GM11168 (cell line): ENCODE measurements around the gene MNAT1.
"Not testable (repeated sequence)": the region's sequence is repeated elsewhere in the genome, so short reads cannot be mapped to it uniquely, and the experiment has no call there.

ENCODE experiments used
- in situ Hi-C: fragments of 300-500 bp; cut with MboI; formaldehyde crosslinking; loops from one replicate; pipeline ENCODE4 v1.12.0; 2022; ENCODE audit warnings: low sequenced_read_pairs; ENCODE audit not compliant: unreplicated experiment

Gene MNAT1

DNA sequence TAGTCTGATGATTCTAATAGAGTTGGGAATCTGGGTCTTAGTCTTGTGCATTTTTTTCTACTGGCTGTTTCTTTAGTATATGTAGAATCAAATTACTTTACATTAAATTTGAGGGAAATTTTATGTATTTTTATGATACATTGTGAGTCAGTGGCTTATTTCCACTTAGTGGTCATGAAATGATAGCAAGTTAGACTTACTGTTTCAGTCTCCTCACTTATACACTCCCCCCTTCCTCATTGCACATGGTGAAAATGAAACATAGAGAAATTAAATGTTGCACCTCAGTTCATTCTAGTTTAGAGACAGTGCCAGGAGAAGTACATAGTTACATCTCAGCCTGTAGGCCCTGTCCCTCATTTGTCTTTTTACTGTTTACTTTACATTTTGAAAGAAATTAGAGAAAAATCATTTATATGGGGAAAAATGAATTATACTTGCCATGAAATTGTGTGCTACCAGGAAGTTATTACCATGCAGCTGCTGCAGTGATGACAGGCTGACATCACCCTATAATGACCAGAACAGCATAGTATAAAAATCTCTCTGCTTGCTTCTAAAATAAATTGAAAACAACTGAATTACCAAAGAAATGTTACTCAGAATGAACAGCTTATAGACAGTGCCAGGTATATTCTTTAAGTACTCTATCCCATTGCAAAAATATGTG is 133.1 kb downstream of the MNAT1 start:
- in situ Hi-C loops, result no loop called here

DNA sequence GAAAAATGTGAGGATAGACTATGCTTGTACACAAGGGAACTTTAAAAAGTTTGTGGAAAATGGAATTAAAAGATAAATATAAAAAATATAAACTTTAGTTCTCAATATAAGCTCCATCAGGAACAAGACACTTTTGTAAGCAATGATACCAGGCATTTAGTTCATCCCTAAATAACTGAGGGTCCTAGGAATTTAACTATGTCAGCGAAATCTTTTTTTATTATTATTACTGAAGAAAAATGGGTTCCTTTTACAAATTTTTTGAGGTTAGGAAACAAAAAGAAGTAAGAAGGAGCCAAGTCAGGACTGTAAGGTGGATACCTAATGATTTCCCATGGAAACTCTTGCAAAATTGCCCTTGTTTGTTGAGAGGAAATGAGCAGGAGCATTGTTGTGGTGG is 143.6 kb downstream of the MNAT1 start:
- in situ Hi-C loops, result no loop called here

GRCh38 chr14:60878536-60878935 is 144.0 kb downstream of the MNAT1 start:
- in situ Hi-C loops, result no loop called here

- in situ Hi-C loops, result no loop called here
These were observed 147.7 kb downstream of the MNAT1 start for GRCh38 chr14:60882219-60882618.

DNA sequence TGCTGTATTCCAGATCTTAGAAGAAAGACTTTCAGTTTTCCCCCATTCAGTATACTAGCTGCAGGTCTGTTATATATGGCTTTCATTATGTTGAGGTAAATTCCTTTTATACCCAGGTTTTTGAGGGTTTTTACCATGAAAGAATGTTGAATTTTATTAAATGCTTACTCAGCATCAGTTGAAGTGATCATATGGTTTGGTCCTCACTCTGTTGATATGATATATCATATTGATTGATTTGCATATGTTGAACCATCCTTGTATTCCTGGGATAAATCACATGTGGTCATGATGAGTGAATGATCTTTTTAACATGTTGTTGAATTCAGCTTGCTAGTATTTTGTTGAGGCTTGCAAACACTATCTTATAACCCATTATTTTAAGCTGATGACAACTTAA is 149.6 kb downstream of the MNAT1 start:
- in situ Hi-C loops, result no loop called here

- in situ Hi-C loops, result not testable (repeated sequence)
These were observed 156.1 kb downstream of the MNAT1 start for GRCh38 chr14:60890636-60891035.

DNA sequence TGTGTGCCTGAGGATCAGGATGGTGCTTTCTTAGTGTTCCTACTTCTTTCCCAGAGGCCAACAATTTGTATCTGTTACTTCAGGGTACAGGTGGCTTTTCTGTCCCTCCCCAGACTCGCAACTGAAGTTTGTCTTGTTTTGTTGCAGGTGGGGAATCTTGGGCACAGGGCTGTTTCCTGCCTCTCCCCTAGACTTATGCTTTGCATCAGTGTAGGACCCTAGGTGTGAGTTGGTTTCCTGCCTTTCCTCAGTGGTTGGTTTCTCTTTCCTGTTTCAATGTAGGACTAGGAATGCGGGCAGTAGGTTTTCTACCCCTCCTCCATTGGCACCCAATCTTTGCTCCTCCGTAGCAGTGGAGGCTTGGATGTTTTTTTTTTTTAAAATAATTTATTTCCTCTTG is 159.3 kb downstream of the MNAT1 start:
- in situ Hi-C loops, result no loop called here

DNA sequence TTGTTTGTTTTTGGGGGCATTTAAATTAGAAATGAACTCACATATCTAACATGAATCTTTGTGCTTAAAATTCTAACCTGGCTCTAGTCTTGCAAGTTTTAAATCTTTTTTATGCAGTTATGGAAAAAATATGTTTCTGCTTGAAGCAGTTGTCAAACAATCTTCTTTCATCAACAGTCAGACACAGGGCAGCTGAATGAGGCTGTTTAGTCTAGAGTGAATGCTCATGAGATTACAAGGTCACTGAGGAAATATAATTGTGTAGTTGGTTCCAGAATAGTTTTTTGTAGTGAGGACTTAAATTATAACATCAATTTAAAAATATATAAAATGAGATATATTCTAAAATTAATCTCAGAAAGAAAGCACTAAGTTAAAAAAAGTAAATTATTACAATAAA is 169.8 kb downstream of the MNAT1 start:
- in situ Hi-C loops, result no loop called here

DNA sequence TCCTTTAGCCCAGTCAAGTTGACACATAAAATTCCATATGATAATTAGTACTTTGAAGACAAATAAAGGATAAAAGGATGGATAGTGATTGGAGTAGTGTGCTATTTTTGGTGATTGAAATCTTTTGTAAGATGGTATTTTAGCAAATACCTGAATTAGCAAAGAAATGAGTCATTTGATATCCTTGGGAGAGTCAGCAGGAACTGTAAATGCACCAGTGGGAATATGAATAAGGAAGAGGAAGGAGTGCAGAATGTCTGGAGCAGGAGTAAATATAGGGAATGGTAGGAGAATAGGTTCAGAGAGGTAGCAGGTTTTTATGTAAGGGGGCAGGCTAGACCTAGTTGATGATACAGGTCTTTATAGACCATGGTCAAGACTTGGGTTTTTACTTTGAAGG is 171.4 kb downstream of the MNAT1 start:
- in situ Hi-C loops, result no loop called here

DNA sequence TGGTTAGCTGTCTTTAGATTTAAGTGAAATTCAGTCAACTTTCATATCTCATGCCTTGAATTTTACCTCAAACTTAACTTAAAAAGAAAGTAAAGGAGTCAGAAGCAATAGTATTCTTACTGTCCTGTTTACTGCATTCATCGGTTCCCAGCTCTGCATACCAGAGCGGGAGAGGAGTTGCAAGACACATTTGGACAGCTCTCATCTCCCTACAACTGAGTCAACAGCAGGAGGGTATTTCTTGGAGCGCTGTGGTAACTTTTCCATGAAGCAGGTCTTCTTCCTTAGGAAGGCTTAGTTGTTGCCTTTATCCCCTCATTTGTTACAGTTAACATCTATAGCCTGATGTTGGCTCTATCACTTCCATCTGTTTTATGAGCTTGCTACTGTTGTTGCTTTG is 181.2 kb downstream of the MNAT1 start:
- in situ Hi-C loops, result no loop called here

GRCh38 chr14:60922050-60922449 is 187.5 kb downstream of the MNAT1 start:
- in situ Hi-C loops, result no loop called here

GRCh38 chr14:60925286-60925685 is 190.7 kb downstream of the MNAT1 start:
- in situ Hi-C loops, result no loop called here

DNA sequence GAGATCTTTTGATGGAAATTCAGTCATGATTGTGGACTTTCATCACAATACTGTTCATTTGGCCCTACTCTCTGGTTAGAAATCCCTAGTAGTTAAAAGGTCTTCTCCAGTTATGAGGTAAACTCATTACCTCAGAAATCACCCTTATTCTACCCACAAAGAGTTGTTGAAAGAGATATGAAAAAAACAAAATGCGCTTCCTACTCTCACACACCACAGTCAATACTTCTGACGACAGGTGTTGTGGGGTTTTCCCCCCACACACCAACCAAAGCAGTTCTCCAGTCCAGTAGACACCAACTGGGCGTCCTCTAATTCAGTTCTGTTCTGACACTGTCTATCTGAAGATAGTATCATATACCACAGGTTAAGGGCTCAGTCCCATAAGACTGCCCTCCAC is 191.4 kb downstream of the MNAT1 start:
- in situ Hi-C loops, result no loop called here

DNA sequence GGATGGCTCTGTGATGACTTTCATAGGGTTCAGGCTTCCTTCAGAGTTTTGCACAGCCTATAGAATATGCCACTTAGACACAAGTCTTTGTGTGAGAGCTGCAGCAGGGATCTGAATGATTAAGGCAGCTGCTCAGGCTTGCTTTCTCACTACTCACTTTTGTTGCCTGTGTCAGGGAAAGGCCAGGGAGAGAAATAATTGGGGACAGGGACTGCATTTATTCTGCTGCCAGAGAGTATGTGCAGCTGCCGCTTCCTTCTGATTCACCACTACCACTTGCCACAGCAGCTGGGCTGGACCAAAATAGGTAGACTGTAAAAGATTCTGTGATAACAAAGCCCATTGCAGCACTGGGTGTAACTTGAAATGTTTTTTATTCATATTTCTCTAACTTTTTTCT is 196.7 kb downstream of the MNAT1 start:
- in situ Hi-C loops, result no loop called here

- in situ Hi-C loops, result no loop called here
These were observed 199.5 kb downstream of the MNAT1 start for GRCh38 chr14:60933920-60934655.

DNA sequence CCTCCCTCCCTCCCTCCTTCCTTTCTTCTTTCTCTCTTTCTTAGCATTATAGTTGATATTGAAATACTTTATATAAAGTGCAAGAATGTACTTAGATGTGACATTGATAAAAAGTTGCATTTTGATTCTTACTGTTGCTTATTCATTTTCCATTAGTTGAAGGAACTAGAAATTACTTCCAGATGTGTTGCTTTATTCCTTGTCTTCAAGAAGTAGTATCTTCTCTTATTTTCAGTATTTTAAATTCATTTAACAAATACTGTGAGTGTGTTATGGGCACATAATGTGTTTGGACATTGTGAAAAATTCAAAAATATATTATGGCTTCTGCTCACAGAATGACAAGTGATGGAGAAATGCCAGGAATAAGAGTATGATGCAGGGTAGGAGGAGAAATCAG is 200.8 kb downstream of the MNAT1 start:
- in situ Hi-C loops, result no loop called here

- in situ Hi-C loops, result no loop called here
These were observed 209.1 kb downstream of the MNAT1 start for GRCh38 chr14:60943637-60944032.

GRCh38 chr14:60944204-60944603 is 209.6 kb downstream of the MNAT1 start:
- in situ Hi-C loops, result no loop called here

DNA sequence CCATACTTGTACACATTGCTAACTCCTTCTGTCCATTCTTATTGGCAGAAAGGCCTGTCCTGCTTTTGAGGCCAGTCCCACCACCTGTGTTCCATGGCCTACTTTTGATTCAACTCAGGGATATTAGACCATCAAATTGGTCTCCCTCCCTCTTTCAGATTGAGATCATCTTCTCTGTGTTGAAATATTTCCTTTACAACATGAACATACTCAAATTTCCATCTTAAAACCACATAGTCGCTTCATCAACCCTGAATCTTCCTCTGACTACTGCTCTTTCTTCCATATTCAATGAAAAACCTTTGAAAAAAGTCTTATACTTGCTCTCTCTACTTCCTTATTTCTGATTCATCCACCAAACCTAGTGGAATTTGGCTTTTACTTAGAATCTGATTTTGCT is 211.4 kb downstream of the MNAT1 start:
- in situ Hi-C loops, result no loop called here

DNA sequence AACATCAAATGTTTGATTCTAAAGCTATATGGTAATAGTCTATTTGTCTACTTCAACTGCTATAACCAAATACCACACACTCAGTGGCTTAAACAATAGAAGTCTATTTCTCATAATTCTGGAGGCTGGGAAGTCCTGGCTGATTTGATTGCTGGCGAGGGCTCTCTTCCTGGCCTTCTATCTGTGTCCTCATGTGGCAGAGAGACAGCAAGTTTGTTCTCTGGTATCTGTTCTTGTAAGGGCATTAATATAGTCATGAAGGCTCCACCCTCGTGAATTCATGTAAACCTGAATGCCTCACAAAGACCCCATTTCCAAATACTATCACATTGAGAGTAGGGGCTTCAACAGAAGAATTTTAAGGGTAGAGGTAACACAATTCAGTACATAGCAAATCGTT is 212.2 kb downstream of the MNAT1 start:
- in situ Hi-C loops, result no loop called here

GRCh38 chr14:60951776-60952435 is 217.3 kb downstream of the MNAT1 start:
- in situ Hi-C loops, result no loop called here

DNA sequence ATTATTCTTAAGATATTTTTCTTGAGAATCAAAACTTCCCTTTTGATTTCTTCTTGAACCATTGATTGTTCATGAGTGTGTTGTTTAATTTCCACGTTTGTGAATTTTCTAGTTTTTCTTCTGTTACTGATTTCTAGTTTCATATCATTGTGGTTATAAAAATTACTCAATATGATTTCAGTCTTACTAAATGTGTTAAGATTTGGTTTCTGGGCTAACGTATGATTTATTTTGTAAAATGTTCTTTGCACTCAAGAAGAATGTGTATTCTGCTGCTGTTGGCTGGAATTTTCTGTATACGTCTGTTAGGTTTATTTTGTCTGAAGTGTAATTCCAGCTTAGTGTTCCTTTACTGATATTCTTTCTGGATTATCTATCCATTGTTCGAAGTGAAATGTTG is 221.6 kb downstream of the MNAT1 start:
- in situ Hi-C loops, result no loop called here
